Measurements from ENCODE around the gene DNTT.

The DNTT gene

DNA sequence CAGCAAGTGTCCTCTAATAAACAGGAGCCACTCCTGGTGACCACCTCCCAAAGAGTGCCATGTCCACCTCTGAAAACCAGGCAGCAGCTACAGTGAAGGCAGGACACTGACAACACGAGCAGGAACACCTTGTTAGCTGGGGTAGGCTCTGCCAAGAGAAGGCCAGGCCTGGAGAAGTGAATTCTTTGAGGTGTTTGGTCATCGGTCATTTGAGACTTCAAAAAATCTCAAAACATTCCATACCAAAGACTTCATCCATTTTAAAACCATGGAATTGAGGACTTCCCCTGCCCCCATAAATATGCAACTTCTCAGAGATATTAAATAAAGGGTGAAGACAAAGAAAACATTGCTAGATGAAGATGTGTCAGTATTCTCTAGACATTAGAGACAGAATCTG lies 82.9 kb downstream of the DNTT start:
- DNase-seq, result no peak

DNA sequence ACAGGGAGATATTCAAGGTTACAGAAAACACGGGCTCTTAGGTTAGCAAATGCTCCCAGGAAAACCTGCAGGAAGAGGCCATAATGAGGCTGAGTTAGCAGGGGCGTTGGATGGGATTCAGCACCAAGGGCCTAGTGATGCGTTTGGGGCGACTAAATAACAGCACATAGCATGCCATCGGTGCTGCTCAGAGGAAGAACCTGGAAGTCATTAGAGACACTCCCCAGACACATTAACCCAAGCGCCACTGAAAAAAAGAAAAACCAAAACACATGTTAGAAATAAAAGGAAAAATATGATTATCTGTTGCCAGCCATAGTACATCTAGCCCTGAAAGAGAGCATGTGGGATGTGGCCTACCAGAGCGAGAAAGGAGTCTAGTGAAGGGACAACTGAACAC lies 83.4 kb downstream of the DNTT start:
- DNase-seq, result no peak

All from activated effector memory CD4-positive, alpha-beta T cell treated with Interleukin-2 at 50 U/mL for 16 hours (primary cell).